ENCODE results near the gene METRN.

Gene METRN

DNA sequence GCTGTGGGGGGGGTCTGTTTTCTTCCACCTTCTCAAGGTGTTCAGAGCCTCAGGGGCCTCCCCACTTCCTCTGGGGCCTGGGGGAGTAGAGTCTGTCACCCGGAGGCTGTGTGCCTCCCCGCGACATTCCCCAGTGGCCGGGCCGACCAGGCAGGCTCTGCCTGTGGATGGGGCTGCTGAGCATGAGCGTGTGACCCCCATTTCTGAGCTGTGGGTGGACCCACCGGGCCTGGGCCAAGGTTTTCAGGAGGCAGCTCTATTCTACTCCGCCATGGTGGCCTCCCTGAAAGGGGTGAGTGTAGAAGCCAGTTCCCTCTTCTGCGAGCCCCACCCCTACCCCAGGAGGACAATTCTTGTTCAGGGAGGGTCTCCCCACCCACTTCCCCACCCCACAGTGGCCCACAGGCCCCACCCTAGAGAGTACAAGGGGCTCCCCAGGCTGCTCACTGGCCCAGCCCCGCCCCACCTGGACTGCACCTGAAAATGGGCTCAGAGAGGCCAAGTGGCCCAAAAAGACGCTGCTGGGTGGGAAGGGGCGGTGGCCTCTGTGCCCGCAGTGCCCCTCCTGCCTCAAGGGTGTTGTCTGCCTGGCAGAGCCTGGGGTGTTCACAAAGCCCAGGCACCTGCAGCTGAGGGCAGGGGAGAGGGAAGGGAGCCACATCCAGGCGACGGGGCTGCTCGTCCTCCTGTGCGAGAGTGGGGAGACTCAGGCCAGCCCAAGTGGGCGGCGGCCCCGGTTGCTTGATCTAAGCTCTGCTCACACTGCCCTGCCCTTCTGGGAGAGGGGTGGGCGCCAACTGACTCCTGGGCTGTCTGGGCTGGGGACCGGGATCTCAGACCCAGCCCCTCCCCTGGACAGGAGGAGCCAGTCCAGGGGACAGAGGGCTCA is 47.0 kb downstream of the METRN start:
- no peak for DNase-seq

DNA sequence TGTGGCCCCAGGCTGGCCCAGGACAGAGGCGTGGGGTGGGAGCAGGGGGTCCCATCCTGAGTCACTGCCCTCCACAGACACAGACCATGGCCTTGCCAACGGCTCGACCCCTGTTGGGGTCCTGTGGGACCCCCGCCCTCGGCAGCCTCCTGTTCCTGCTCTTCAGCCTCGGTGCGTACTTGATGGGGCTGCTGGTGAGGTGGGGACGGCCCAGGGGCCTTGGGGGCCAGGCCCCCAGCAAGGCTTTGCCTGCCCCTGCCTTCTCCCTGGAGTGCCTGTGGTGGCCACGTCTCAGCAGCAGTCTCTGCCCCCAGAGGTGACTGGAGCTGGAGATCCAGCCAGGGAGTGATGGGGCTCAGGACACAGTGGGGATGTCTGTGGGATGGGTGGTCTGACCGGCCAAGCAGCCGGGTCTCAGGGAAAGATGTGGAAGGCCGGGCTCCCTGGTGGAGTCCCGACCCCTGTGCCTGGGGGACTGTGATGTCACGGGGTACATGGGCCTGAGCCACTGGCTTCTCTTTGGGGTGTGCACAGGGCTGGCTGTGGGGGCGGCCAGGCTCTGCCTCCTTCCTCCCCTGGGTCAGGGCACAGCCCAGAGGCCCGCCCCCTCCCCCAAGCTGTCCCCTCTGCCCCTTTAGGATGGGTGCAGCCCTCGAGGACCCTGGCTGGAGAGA is 47.8 kb downstream of the METRN start:
- DNase-seq: no peak

DNA sequence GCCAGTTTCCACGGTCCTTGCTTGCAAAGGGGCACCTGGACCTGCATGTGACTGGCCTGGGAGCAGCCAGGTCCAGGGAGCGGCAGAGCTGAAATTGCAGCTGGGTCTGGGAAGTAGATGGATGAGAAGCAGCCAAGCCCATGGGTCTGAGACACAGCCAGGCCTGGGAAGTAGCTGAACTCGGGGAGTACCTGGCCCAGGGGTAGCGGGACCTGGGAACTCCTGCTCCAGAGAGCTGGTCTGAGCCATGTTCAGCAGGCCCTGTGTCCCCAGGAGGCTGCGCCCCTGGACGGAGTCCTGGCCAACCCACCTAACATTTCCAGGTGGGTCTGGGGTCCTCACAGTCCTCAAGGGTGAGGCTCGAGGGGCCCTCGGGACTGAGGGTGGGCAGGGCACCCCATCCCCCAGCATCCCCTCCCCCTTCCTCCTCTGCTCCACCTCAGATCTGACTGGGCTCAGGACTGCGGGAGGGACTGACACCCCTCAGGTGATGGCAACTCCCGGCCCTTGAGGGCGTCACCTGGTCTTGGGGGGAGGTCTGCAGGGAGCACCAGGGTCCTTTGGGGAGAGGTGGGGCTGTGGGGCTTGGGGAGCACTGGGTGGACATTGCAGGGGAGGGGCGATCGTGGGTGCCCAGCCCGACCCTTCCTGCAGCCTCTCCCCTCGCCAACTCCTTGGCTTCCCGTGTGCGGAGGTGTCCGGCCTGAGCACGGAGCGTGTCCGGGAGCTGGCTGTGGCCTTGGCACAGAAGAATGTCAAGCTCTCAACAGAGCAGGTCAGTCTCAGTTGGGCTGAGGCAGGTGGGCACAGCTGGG is 48.7 kb downstream of the METRN start:
- DNase-seq: no peak

- no peak for DNase-seq
Measured at GRCh38 chr16:764184-764750, 49.3 kb downstream of the METRN start.

DNA sequence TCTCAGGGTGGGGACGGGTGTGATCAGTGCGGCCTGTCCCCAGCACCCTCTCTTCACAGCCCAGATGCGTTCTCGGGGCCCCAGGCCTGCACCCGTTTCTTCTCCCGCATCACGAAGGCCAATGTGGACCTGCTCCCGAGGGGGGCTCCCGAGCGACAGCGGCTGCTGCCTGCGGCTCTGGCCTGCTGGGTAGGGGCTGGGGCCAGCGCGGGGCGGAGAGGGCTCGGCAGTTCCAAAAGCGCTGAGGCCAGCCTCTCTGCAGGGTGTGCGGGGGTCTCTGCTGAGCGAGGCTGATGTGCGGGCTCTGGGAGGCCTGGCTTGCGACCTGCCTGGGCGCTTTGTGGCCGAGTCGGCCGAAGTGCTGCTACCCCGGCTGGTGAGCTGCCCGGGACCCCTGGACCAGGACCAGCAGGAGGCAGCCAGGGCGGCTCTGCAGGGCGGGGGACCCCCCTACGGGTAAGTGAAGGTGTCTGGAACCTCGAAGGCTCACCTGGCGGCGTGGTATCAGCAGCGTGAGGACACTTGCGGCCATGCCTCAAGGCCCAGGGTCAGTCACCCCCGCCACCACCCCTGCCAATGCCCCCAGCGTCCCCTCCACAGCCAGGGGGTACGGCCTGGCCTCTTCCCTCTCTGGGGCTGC is 50.0 kb downstream of the METRN start:
- no peak for DNase-seq

- DNase-seq: no peak
Measured at GRCh38 chr16:765488-765865, 50.6 kb downstream of the METRN start.

- no peak for DNase-seq
Measured at GRCh38 chr16:766008-766819, 51.3 kb downstream of the METRN start.

DNA sequence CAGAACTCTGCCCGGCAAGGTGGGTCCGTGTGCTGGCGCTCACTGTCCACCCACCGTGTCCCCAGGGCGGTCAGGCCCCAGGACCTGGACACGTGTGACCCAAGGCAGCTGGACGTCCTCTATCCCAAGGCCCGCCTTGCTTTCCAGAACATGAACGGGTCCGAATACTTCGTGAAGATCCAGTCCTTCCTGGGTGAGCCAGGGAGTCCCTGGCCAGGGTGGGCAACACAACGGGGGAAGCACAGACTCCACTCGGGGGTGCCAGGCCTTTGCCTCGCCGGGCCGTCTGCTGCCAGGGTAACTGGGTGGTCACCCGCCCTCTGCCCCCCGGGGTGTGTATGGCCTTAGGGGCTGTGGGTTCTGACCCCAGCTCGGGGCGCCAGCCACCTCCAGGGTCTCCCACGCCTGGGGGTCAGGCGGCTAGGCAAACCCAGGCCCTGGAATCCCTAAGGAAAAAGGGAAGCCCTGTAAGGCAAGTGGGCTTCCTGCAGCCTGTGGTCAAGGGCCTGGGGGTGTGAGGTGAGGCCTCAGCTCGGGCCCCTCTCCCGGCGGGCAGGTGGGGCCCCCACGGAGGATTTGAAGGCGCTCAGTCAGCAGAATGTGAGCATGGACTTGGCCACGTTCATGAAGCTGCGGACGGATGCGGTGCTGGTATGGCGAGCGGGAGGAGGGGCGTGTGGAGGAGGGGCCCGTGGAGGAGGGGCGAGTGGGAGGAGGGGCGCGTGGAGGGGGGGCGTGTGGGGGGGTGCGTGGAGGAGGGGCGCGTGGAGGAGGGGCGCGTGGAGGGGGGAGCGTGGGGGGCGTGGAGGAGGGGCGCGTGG is 52.1 kb downstream of the METRN start:
- no peak for DNase-seq

- no peak for DNase-seq
Measured at GRCh38 chr16:767743-768235, 52.9 kb downstream of the METRN start.

DNA sequence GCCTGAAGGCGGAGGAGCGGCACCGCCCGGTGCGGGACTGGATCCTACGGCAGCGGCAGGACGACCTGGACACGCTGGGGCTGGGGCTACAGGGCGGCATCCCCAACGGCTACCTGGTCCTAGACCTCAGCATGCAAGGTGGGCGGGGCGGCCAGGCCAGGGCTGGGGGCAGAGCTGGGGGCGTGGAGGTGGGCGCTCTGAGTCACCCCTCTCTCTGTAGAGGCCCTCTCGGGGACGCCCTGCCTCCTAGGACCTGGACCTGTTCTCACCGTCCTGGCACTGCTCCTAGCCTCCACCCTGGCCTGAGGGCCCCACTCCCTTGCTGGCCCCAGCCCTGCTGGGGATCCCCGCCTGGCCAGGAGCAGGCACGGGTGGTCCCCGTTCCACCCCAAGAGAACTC is 53.5 kb downstream of the METRN start:
- DNase-seq: no peak

Measured in activated effector memory CD4-positive, alpha-beta T cell treated with anti-CD3 and anti-CD28 coated beads, Interleukin-2, amount 50 U/mL, for 16 hours (primary cell).